ENCODE data around the gene GPR158.
"Not testable (repeated sequence)": the region's sequence is repeated elsewhere in the genome, so short reads cannot be mapped to it uniquely, and the experiment has no call there.

GPR158 gene

GRCh38 chr10:25288181-25288580 lies 113.4 kb downstream of the GPR158 start:
- no peak for FAIRE-seq
- DNase-seq (ENCODE audit: extremely low spot score, insufficient read length, low read depth) = no peak

- FAIRE-seq = no peak
- no peak for DNase-seq (ENCODE audit: extremely low spot score, insufficient read length, low read depth)
Observed at GRCh38 chr10:25294032-25294926, 119.5 kb downstream of the GPR158 start.

GRCh38 chr10:25296324-25296723 lies 121.5 kb downstream of the GPR158 start:
- FAIRE-seq = no peak
- DNase-seq (ENCODE audit: extremely low spot score, insufficient read length, low read depth) = no peak

- no peak for FAIRE-seq
- DNase-seq (ENCODE audit: extremely low spot score, insufficient read length, low read depth) = no peak
Observed at GRCh38 chr10:25297466-25297865, 122.7 kb downstream of the GPR158 start.

GRCh38 chr10:25300073-25300472 lies 125.3 kb downstream of the GPR158 start:
- no peak for FAIRE-seq
- no peak for DNase-seq (ENCODE audit: extremely low spot score, insufficient read length, low read depth)

GRCh38 chr10:25304606-25305005 lies 129.8 kb downstream of the GPR158 start:
- DNase-seq (ENCODE audit: extremely low spot score, insufficient read length, low read depth) (no peak), FAIRE-seq (no peak)

- no peak for DNase-seq (ENCODE audit: extremely low spot score, insufficient read length, low read depth)
- FAIRE-seq = no peak
Observed at GRCh38 chr10:25306386-25306785, 131.6 kb downstream of the GPR158 start.

GRCh38 chr10:25308278-25308677 lies 133.5 kb downstream of the GPR158 start:
- FAIRE-seq = no peak

GRCh38 chr10:25317596-25318211 lies 142.9 kb downstream of the GPR158 start:
- not testable (repeated sequence) for DNase-seq (ENCODE audit: extremely low spot score, insufficient read length, low read depth); FAIRE-seq

More at GRCh38 chr10:25308278-25308677, 133.5 kb downstream of the GPR158 start:
- no peak for DNase-seq (ENCODE audit: extremely low spot score, insufficient read length, low read depth)

- no peak for DNase-seq (ENCODE audit: extremely low spot score, insufficient read length, low read depth)
- FAIRE-seq = no peak
Observed at GRCh38 chr10:25327273-25327672, 152.5 kb downstream of the GPR158 start.

GRCh38 chr10:25328361-25328760 lies 153.6 kb downstream of the GPR158 start:
- FAIRE-seq (no peak), DNase-seq (ENCODE audit: extremely low spot score, insufficient read length, low read depth) (no peak)

GRCh38 chr10:25329587-25329986 lies 154.8 kb downstream of the GPR158 start:
- FAIRE-seq; DNase-seq (ENCODE audit: extremely low spot score, insufficient read length, low read depth): not testable (repeated sequence)

GRCh38 chr10:25334445-25334844 lies 159.6 kb downstream of the GPR158 start:
- FAIRE-seq (no peak), DNase-seq (ENCODE audit: extremely low spot score, insufficient read length, low read depth) (no peak)

GRCh38 chr10:25336330-25336729 lies 161.5 kb downstream of the GPR158 start:
- no peak for DNase-seq (ENCODE audit: extremely low spot score, insufficient read length, low read depth)
- FAIRE-seq = no peak

- DNase-seq (ENCODE audit: extremely low spot score, insufficient read length, low read depth) = no peak
- FAIRE-seq = no peak
Observed at GRCh38 chr10:25338271-25338670, 163.5 kb downstream of the GPR158 start.

GRCh38 chr10:25339966-25340365 lies 165.2 kb downstream of the GPR158 start:
- DNase-seq (ENCODE audit: extremely low spot score, insufficient read length, low read depth) = no peak
- FAIRE-seq = no peak

- DNase-seq (ENCODE audit: extremely low spot score, insufficient read length, low read depth) (no peak), FAIRE-seq (no peak)
Observed at GRCh38 chr10:25349520-25349919, 174.7 kb downstream of the GPR158 start.

- no peak for FAIRE-seq
- DNase-seq (ENCODE audit: extremely low spot score, insufficient read length, low read depth) = no peak
Observed at GRCh38 chr10:25356609-25357008, 181.8 kb downstream of the GPR158 start.

GRCh38 chr10:25357269-25357668 lies 182.5 kb downstream of the GPR158 start:
- FAIRE-seq = no peak
- no peak for DNase-seq (ENCODE audit: extremely low spot score, insufficient read length, low read depth)

- no peak for DNase-seq (ENCODE audit: extremely low spot score, insufficient read length, low read depth)
- no peak for FAIRE-seq
Observed at GRCh38 chr10:25382029-25382810, 207.4 kb downstream of the GPR158 start.

- FAIRE-seq; DNase-seq (ENCODE audit: extremely low spot score, insufficient read length, low read depth): not testable (repeated sequence)
Observed at GRCh38 chr10:25382901-25383300, 208.1 kb downstream of the GPR158 start.

Measured in GM18507 (cell line).